Amygdala (tissue), 56 donors: Measurements from ENCODE around the gene GNG12.

Experiments used
- DNase-seq, 56 donors: peaks; one replicate each; lab custom pipeline; 2025; lab: John Stamatoyannopoulos, UW

The GNG12 gene

GRCh38 chr1:67816506-67816905 lies 16.8 kb downstream of the GNG12 start:
- DNase-seq, result no peak

GRCh38 chr1:67816095-67816475 lies 17.2 kb downstream of the GNG12 start:
- no peak for DNase-seq

- DNase-seq, result peak in 11 of 56 donors; percentile 3 to 36 (median 19)
Observed at GRCh38 chr1:67815303-67816094, 17.8 kb downstream of the GNG12 start.

GRCh38 chr1:67814121-67814772 lies 19.0 kb downstream of the GNG12 start:
- no peak for DNase-seq

GRCh38 chr1:67812226-67812625 lies 21.0 kb downstream of the GNG12 start:
- no peak for DNase-seq

- DNase-seq, result no peak
Observed at GRCh38 chr1:67811781-67812180, 21.5 kb downstream of the GNG12 start.

GRCh38 chr1:67809887-67810286 lies 23.4 kb downstream of the GNG12 start:
- no peak for DNase-seq

GRCh38 chr1:67807282-67807681 lies 26.0 kb downstream of the GNG12 start:
- no peak for DNase-seq

GRCh38 chr1:67804710-67805109 lies 28.6 kb downstream of the GNG12 start:
- DNase-seq, result no peak

- no peak for DNase-seq
Observed at GRCh38 chr1:67803380-67804279, 29.6 kb downstream of the GNG12 start.

- no peak for DNase-seq
Observed at GRCh38 chr1:67802565-67802964, 30.7 kb downstream of the GNG12 start.

- DNase-seq, result no peak
Observed at GRCh38 chr1:67801903-67802302, 31.4 kb downstream of the GNG12 start.

GRCh38 chr1:67795179-67795912 lies 37.9 kb downstream of the GNG12 start:
- DNase-seq, result no peak

- DNase-seq, result no peak
Observed at GRCh38 chr1:67793562-67793961, 39.7 kb downstream of the GNG12 start.

GRCh38 chr1:67792741-67793458 lies 40.4 kb downstream of the GNG12 start:
- DNase-seq, result peak in 8 of 56 donors; percentile 1 to 27 (median 8)

- DNase-seq, result no peak
Observed at GRCh38 chr1:67792103-67792502, 41.2 kb downstream of the GNG12 start.

GRCh38 chr1:67791686-67792085 lies 41.6 kb downstream of the GNG12 start:
- DNase-seq, result no peak

GRCh38 chr1:67791261-67791660 lies 42.0 kb downstream of the GNG12 start:
- DNase-seq, result no peak

- DNase-seq, result no peak
Observed at GRCh38 chr1:67790201-67790692, 43.0 kb downstream of the GNG12 start.

GRCh38 chr1:67789551-67789950 lies 43.7 kb downstream of the GNG12 start:
- DNase-seq, result no peak
